ENCODE data around the gene CEP89.
"Not testable (repeated sequence)": the region's sequence is repeated elsewhere in the genome, so short reads cannot be mapped to it uniquely, and the experiment has no call there.

Gene CEP89

DNA sequence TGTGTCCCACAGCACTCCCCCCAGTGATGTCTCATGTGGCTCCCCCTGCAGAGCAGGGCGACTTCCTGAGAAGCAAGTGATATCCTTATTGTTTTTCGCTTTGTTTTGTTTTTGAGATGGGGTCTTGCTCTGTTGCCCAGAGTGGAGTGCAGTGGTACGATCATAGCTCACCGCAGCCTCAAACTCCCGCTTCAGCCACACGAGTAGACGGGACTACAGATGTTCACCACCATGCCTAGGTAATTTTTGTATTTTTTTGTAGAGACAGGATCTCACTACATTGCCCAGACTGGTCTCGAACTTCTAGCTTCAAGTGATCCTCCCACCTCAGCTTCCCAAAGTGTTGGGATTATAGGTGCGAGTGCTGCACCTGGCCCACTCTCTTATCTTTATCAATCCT lies 5.0 kb downstream of the CEP89 start:
- DNase-seq (no peak), ATAC-seq (no peak)

DNA sequence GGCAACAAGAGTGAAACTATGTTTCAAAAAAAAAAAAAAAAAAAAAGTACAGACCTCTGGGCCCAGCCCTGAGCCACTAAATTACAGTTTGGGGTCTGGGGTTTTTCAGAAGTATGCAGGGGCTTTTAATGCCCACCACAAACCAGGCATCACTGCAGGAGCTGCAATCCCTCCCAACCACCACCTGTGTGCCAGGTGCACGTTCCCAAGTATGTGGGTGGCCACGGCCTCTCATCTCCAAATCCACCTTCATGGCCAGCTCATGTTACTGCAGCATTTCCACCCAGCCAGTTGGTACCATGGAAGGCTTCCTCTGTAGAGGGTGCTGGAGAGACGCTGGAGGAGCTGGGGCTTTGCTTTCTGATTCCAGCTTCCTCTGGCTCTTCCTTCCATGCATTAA lies 26.5 kb downstream of the CEP89 start:
- DNase-seq: no peak
- no peak for ATAC-seq

DNA sequence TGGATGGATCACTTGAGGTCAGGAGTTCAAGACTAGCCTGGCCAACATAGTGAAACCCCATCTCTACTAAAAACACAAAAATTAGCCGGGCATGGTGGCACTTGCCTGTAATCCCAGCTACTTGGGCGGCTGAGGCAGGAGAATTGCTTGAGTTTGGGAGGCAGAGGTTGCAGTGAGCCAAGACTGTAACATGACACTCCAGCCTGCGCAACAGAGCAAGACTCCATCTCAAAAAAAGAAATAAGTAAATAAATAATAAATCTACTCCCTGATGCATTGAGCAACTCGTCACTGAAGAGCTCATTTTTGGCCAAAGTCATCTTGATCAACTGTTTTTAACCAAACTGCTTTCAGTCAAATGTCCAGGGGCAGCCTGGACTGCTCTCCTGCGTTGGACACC lies 30.5 kb downstream of the CEP89 start:
- ATAC-seq, DNase-seq: not testable (repeated sequence)

DNA sequence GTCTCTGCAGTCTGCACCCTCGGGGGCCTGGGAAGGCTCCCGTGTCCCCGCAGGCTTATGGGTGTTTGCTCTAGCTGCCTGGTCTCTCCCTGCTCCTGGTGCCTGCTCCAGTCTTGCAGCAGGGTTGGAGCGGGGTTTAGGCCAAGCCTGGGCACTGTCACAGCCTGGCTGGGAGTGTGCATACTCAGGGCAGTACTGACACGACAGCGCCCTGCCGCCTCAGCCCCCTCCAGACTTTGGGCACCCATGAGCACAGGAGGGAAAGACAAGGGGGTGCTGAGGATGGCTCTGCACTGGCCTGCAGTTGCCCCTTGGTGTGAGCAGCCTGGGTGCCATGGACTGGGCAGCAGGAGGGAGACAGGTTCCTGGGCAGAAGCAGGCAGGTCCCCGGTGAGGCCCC lies 35.7 kb downstream of the CEP89 start:
- ATAC-seq (no peak), DNase-seq (no peak)

DNA sequence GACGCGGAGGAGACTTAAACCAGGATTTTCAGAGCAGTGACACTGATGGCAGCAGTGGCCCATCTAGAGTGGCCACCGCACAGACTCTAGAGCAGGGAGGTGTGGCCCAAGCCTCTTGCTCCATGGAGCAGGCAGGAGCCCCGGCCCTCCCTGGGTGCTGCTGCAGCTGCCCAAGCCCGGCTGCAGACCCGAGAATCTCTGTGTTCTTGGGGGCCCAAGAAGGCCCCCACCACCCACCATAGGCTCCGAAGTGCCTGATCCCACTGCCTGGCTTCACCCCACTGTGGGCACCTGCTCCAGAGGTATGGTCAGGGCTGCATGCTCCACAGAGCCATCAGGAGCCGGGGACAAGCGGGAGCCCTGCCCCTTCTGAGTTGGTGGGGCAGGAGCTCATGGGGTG lies 36.1 kb downstream of the CEP89 start:
- ATAC-seq: no peak
- DNase-seq: no peak

DNA sequence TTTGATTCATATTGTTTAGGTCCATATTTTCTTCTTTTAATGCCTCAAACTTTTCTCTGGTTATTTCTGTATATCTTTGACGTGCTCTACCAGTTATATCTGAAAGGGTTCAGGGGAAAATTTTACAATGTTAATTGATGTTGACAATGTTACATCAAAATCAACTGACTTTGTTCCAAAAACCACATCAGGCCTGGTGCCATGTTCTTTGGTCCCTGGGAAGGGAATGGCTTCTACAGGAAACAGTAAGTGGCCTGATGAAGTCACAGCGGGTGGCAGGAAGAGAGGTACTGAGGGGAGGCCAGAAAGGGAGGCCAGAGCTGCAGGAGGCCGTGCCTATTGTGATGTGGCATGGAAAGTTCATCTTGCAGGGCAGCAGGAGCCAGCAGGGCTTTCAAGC lies 38.2 kb downstream of the CEP89 start:
- no peak for DNase-seq
- no peak for ATAC-seq

DNA sequence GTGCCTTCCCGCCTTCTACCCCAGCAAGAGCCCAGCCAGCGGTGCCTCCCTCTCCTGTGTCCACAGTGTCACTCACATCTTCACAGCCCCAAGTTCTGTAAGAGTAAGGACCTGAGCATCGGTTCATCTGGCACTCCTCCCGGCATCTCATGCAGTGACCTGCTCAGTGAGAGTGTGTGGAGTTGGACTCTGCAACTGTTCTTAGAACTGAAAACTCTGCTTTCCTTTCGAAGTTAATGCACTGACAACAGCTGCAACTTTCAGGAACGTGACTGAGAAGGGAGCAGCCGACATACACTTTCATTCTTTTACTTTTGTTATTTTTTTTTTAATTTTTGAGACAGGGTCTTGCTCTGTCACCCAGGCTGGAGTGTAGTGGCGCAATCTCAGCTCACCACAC lies 41.2 kb downstream of the CEP89 start:
- DNase-seq (no peak), ATAC-seq (no peak)

DNA sequence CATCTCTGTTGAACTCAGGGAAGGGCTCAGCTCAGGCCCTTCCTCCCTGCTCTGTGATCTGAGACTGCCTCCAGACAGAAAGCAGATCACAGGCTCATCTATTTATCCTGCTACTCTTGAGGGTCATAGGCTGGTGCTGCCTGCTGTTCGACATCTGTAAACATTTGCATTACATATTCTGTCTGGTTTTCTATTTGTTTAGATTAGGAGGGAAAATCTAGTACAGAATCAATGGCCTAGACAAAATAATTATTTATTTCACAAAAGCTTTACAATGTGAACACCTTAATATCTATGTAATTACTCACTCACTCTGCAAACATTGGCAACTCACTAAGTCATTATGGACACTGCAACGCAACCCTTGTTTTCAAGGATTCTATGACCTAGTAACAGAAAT lies 43.0 kb downstream of the CEP89 start:
- DNase-seq (no peak), ATAC-seq (no peak)

DNA sequence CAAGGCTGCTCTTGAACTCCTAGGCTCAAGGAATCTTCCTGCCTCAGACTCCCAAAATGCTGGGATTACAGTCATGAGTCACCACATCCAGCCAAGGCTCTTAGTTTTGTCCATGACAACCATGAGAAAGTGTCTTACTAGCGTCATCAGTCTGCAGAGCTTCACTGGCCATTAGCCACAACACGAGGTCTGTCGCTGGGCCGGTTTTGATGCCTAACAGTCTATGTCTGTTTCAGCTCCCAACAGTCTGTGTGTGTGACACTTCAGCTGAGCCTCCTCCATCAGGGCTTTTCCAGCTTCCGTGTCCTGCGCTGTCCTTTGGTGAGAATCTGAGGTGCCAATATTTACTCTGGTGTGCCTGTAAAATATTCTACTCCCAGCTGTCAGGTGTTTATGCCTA lies 47.6 kb downstream of the CEP89 start:
- DNase-seq (no peak), ATAC-seq (no peak)

DNA sequence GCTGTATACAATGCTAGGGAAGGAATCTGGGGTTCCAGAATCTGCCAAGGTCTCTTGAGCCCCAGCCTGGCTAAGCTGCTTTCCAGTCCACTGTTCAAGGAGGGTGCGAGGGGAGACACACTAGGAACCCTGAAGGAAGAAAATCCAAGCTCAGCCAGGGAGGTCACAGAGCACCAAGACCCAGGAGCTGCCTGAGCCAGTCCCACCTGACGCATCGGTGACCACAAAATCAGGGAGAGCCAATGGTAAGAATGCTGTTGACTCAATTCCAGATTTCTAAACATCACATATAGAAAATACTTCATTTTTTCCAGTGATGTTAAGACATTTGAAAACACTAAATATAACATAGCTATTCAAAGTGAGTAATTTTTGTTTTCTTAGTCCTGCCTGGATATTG lies 50.1 kb downstream of the CEP89 start:
- DNase-seq (peak; percentile 19), ATAC-seq (peak; percentile 65)

DNA sequence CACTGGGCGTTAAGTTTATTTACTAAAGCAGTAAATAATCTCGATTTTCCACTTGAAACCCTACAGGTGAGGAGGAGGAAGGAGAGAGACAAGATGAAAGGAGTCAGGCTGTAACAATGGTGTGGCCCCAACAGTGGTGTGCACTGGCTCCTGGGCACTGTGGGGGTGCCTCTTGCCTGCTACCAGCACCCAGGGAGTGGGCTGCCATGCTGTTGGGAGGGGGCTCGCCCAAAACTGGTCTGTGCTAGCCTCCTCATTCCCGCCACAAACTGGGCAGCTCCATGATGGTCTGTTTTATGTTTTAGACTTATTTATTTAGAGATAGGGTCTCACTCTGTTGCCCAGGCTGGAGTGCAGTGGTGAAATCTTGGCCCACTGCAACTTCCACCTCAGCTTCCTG lies 52.4 kb downstream of the CEP89 start:
- no peak for ATAC-seq
- no peak for DNase-seq

DNA sequence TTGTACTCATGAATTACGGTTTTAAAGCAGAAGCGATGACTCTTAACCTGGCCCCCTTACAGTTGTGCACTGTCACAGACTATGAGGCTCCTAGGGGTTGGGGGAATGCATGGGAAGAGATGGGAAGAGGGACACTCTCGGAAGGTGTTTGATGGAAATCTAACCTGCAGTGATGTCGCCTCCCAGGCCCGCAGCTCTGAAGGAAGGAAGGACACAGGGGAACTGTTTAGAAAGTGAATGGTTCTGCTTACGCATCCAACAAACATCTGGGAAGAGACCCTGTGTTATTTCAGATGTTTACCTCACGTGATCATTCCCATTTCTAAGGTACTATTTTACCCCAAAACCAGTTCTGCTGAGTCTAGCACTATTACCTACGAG lies 54.2 kb downstream of the CEP89 start:
- no peak for DNase-seq
- no peak for ATAC-seq

DNA sequence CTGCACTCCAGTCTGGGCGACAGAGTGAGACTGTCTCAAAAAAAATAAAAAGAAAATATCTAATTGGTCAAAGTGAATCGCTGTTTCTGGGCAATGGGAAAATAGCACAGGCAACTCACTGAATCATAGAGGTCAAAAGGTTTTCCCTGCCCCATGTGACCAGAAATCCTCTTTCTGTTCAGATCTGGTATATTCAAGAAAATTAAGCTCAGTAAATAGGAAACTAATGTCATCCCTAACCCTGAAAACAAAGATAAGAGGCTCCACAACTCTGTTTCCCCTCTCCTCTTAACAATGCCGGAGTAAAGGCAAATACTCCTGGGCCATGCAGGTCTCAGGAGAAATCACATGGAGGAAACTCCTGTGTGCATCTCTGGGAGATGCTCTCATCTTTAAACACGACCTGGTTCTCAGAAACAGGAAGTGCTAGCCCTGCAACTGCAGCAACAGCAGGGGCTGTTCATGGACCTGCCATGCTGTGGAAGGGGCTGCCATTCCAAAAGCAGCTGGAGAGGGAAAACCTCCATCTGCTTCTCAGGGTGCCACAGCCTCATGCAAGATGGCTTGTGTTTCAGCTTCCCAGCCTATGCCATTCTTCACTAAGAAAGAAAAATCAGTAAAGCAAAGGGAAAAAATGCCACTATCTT lies 54.7 kb downstream of the CEP89 start:
- ATAC-seq: no peak
- DNase-seq: no peak

DNA sequence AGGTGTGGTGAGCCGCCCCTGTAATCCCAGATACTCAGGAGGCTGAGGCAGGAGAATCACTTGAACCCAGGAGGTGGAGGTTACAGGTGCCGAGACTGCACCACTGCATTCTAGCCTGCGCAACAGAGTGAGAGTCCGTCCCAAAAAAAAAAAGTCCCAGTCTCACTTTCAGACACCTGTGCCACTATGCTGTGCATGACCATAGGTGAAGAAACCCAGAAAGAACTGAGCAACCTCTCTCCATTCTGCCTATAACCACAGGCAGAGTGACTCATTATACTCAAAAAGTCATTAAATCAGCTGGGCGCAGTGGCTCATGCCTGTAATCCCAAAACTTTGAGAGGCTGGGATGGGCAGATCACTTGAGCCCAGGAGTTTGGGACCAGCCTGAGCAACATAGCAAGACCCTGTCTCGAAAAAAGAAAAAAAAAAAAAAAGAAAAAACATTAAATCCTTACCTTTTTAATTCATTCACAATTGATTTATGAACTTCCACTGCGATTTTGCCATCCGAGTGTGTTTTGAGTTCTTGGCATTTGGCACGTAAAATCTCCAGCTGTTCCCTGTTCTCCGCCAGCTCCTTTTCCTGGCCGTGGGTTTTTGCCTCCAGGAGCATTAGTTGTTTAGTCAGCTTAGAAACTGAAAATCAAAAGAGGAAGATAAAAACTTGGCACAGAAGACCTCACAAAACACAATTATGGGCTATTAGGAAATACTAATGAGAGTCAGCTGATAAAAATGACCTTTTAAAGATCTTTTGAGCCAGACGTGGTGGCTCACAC lies 56.7 kb downstream of the CEP89 start:
- DNase-seq (no peak), ATAC-seq (no peak)

DNA sequence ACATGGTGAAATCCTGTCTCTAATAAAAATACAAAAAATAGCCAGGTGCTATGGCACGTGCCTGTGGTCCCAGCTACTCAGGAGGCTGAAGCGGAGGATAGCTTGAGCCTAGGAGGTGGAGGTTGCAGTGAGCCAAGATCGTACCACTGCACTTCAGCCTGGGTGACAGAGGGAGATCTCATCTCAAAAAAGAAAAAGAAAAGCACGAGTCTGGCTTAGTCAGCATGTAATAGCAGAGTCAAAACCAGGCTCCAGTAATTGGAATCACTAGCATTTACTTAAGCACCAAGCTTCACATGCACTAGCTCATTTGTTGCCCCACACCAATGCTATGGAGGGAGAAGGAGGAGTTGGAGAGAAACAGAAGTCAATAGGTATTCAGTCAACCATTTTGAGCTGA lies 60.3 kb downstream of the CEP89 start:
- DNase-seq (no peak), ATAC-seq (no peak)

DNA sequence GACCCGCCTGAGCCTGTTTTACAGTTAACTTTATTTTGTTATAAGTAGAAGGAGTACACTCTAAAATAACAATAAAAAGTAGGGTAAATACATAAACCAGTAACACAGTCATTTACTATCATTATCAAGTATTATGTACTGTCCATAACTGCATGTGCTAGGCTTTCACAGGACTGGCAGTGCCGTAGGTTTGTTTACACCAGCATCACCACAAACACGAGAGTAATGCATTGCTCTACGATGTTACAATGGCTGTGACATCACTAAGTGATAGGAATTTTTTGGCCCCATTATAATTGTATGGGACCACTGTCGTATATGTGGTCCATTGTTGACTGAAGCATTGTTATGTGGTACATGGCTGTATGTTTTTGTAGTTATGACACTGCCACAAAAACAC lies 60.9 kb downstream of the CEP89 start:
- DNase-seq (no peak), ATAC-seq (no peak)

DNA sequence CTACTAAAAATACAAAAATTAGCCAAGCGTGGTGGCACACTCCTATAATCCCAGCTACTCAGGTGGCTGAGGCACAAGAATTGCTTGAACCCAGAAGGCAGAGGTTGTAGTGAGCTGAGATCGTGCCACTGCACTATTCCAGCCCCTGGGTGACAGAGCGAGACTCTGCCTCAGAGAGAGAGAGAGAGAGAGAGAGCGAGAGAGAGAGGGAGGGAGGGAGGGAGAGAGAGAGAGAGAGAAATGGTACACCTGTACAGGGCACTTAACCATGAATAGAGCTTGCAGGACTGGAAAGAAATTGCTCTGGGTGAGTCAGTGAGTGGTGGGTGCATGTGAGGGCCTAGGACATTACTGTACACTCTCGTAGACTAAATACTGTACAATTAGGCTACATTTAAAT lies 61.7 kb downstream of the CEP89 start:
- ATAC-seq: no peak
- no peak for DNase-seq

DNA sequence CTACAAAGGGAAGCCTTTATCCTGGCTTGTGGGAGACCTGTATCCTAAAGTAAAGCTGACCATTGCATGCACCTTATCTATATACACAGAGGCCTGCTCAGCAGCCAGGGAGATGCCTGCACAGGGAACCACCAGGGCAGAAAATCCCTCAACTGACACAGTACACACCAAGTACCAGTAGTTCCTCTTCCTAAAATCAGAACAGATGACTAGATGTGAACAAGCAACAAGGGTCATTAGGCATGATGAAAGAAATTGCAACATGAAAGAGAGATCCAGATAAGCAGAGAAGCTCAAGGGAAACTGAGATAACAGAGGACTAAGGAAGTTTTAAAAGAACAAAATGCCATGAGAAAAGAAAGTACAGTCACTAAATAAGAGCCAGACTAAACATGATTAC lies 62.5 kb downstream of the CEP89 start:
- no peak for DNase-seq

DNA sequence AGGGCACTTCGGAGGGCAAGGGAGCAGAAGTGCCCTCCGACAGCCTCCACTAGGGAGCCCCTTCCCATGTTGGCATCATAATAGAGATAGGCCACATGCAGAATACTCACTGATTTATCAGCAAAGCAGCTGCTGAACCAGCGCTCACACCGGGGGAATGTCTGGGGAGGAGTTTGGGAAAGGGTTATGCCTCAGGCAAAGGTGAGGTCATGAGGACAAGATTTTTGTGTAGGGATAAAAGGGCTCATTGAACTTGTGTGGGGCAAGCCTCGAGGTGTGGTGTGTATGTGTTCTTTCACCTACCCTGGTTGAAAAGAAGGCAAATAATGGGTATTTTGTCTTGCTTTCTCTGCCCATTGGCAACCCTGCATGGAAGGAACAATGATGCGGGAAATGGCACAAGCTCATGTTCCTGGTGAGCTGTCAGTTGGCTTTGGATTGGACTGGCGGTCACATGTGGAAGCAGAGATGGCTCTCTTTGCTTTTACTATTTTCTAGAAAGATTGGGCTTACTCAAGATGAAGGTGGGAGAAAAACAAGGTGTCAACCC lies 63.0 kb downstream of the CEP89 start:
- DNase-seq: no peak
- ATAC-seq: no peak

More for the DNA sequence above, 62.5 kb downstream of the CEP89 start:
- no peak for ATAC-seq

DNA sequence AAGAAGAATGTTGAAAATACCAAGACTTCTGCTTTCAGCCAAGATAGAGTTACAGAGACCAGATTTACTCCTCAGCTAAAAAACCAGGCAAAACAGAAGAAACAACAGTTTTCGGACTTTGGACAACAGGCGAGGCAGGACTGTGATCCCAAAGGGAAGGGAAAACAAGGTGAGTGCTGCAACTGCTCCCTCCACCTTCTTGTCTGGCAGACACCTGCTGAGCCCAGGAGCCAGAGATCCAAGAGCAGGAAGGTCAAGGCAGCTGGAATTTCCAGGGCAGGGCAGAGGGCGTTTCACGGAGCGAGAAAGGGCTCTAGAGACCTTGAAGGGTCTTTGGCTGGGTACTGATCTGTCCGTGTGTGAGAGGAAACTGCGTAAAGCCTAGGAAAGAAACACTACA lies 69.3 kb downstream of the CEP89 start:
- ATAC-seq (no peak), DNase-seq (no peak)

DNA sequence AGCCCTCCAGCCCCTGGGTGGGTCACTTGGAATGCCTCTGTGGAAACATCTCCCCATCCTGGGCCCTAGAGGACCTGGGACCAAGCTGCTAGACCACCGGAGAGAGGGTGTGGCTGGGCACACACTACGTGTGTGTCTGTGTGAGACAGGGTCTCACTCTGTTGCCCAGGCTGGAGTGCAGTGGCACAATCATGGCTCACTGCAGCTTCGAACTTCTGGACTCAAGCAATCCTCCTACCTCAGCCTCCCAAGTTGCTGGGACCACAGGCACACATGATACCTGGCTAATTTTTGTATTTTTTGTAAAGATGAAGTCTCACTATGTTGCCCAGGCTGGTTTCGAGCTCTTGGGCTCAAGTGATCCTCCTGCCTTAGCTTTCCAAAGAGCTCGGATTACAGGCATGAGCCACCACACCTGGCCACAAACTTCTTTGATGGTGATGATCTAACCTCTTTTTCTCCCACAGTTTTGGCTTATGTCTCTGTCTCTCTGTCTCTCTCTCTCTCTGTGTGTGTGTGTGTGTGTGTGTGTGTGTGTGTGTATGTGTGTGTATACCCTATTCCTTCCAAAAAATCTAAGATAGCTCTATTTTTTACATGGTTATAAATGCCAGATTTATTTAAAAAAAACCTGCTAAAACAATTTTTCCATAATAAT lies 70.1 kb downstream of the CEP89 start:
- ATAC-seq (no peak), DNase-seq (no peak)

DNA sequence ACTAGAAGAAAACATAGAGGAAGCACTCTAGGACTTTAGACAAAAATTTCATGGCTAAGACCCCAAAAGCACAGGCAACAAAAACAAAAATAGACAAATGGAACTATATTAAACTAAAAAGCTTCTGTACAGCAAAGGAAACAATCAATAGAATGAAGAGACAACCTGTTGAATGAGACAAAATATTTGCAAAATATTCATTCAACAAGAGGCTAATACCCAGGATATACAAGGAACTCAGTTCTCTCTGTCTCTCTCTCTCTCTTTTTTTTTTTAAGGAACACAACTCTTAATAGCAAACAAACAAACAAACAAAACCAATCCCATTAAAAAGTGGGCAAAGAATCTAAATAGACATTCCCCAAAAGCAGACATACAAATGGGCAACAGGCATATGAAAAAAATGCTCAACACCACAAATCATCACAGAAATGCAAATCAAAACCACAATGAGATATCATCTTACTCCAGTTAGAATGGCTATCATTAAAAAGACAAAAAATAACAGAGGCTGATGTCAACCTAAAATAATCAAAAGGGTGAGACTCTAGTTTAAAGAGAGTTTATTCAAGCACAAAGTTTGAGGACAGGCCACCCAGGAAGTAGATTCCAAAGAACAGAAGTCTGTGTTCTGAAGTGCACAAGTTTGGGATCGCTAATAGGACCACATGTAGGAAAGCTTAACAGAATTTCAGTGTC lies 75.1 kb downstream of the CEP89 start:
- no peak for ATAC-seq
- DNase-seq: no peak

DNA sequence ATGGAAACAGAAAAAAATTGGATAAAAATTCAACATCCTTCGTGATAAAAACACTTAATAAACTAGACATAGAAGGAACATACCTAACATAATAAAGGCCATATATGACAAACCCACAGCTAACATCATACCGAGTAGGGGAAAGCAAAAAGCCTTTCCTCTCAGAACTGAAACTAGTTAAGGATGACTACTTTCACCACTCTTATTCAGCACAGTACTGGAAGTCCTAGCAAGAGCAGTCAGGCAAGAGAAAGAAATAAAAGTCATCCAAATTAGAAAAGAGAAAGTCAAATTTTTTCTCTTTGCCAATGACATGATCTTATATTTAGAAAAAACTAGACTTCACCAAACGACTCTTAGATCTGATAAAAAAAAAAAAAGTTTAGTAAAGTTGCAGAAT lies 76.4 kb downstream of the CEP89 start:
- DNase-seq (no peak), ATAC-seq (peak; percentile 52)

Measured in stimulated activated naive CD8-positive, alpha-beta T cell treated with anti-CD3 and anti-CD28 coated beads, Interleukin-15, Interleukin-2, amounts not matched to agents 100 U/mL and 50 U/mL, for 24 hours (primary cell).